ENCODE measurements around the gene ALOX5AP. TPM values are rescaled to one million over a fixed set of nuclear protein-coding genes. Genes with fewer than 3 reads are reported as not detected.

ALOX5AP gene
- total RNA-seq, 1 experiment from 2014 or later = not detected

- peak; percentile 73 for ATAC-seq
- Histone ChIP-seq H3K9ac (ENCODE audit: low read length) (no peak overlapping the region), H3K4me1 (ENCODE audit: insufficient read depth, low read length) (peaks cover 38% of the 10 kb centered on the region), H3K9me3 (ENCODE audit: low read length) (no peaks in the 10 kb centered on the region), H3K36me3 (ENCODE audit: low read depth, low read length) (no peaks in the 10 kb centered on the region), H3K4me2 (ENCODE audit: low read length) (peak overlapping the region; percentile 80), H2AFZ (ENCODE audit: low read length) (peak overlapping the region; percentile 39; the same call in 1 of the 2 replicates), H3K4me3 (ENCODE audit: low read length) (peak overlapping the region; percentile 45; the same call in 1 of the 2 replicates), H4K20me1 (ENCODE audit: low read length) (no peaks in the 10 kb centered on the region), H3F3A (ENCODE audit: low read length, unreplicated experiment) (peaks cover 4% of the 10 kb centered on the region), H3K79me2 (ENCODE audit: low read length) (no peaks in the 10 kb centered on the region), H3K27ac (ENCODE audit: low read length) (peak overlapping the region; percentile 72), H3K9me2 (replicated peaks; ENCODE audit: low read length) (no peaks in the 10 kb centered on the region), H3K27me3 (ENCODE audit: low read length) (no peaks in the 10 kb centered on the region)
- BruUV-seq (replicated peaks) = no TSS peak
- intact Hi-C loops (cut with micrococcal nuclease) = loop anchor here (1.0 to 5.0 kb wide), 3 partner anchors 21 to 127 kb away; no protein-coding TSS in a partner anchor
- TF ChIP-seq EZH2 (IDR thresholded peaks at IDR 0.05; ENCODE audit: low read length, unreplicated experiment) = no peak
- no peak for TF ChIP-seq EZH2phosphoT487 (IDR thresholded peaks at IDR 0.05; ENCODE audit: borderline replicate concordance, low read length)
- POLR2A ChIA-PET (ENCODE audit: unreplicated experiment) = interaction anchor here (0.6 kb wide), 1 partner anchor 16 kb away, joined by 6 read pairs; no protein-coding TSS in a partner anchor
- CTCF ChIA-PET = interaction anchor here (0.5 to 0.7 kb wide), 4 partner anchors 17 to 610 kb away, joined by 3 to 4 read pairs (median 3); no protein-coding TSS in a partner anchor
- DNase-seq = peak; percentile 94
Measured at GRCh38 chr13:30739761-30740642, 4.7 kb downstream of the ALOX5AP start.

GRCh38 chr13:30742901-30743300, 7.6 kb downstream of the ALOX5AP start:
- Histone ChIP-seq H3K4me3 (ENCODE audit: low read length) (no peak overlapping the region), H3K36me3 (ENCODE audit: low read depth, low read length) (no peaks in the 10 kb centered on the region), H3K9me3 (ENCODE audit: low read length) (no peaks in the 10 kb centered on the region), H3K9me2 (replicated peaks; ENCODE audit: low read length) (no peaks in the 10 kb centered on the region), H4K20me1 (ENCODE audit: low read length) (no peaks in the 10 kb centered on the region), H2AFZ (ENCODE audit: low read length) (no peak overlapping the region), H3F3A (ENCODE audit: low read length, unreplicated experiment) (peaks cover 4% of the 10 kb centered on the region), H3K27ac (ENCODE audit: low read length) (peak overlapping the region; percentile 60), H3K4me2 (ENCODE audit: low read length) (peak overlapping the region; percentile 18), H3K4me1 (ENCODE audit: insufficient read depth, low read length) (peaks cover 37% of the 10 kb centered on the region), H3K79me2 (ENCODE audit: low read length) (no peaks in the 10 kb centered on the region), H3K27me3 (ENCODE audit: low read length) (no peaks in the 10 kb centered on the region), H3K9ac (ENCODE audit: low read length) (no peak overlapping the region)
- no peak for ATAC-seq
- no peak for TF ChIP-seq CTCF (conservative IDR thresholded peaks at IDR 0.05; ENCODE audit: low read depth, low read length)
- CTCF ChIA-PET = no interaction called here
- intact Hi-C loops (cut with micrococcal nuclease) = loop anchor here (2.0 to 5.0 kb wide), 3 partner anchors 50 to 124 kb away; no protein-coding TSS in a partner anchor
- POLR2A ChIA-PET (ENCODE audit: unreplicated experiment) = no interaction called here
- BruUV-seq (replicated peaks) = no TSS peak
- no peak for DNase-seq

GRCh38 chr13:30743319-30744055, 8.1 kb downstream of the ALOX5AP start:
- Histone ChIP-seq H3K4me2 (ENCODE audit: low read length) (peak overlapping the region; percentile 56), H2AFZ (ENCODE audit: low read length) (no peak overlapping the region)
- POLR2A ChIA-PET (ENCODE audit: unreplicated experiment) = no interaction called here

More at GRCh38 chr13:30743319-30744055, 8.1 kb downstream of the ALOX5AP start:
- intact Hi-C loops (cut with micrococcal nuclease) = loop anchor here (2.0 to 5.0 kb wide), 3 partner anchors 49 to 124 kb away; no protein-coding TSS in a partner anchor
- Histone ChIP-seq H3K36me3 (ENCODE audit: low read depth, low read length) (no peaks in the 10 kb centered on the region), H3F3A (ENCODE audit: low read length, unreplicated experiment) (peaks cover 4% of the 10 kb centered on the region), H3K9ac (ENCODE audit: low read length) (no peak overlapping the region), H3K27me3 (ENCODE audit: low read length) (no peaks in the 10 kb centered on the region), H3K9me2 (replicated peaks; ENCODE audit: low read length) (no peaks in the 10 kb centered on the region), H4K20me1 (ENCODE audit: low read length) (no peaks in the 10 kb centered on the region), H3K4me1 (ENCODE audit: insufficient read depth, low read length) (peaks cover 37% of the 10 kb centered on the region), H3K9me3 (ENCODE audit: low read length) (no peaks in the 10 kb centered on the region), H3K79me2 (ENCODE audit: low read length) (no peaks in the 10 kb centered on the region), H3K4me3 (ENCODE audit: low read length) (no peak overlapping the region), H3K27ac (ENCODE audit: low read length) (peak overlapping the region; percentile 60)
- ATAC-seq (peak; percentile 82), DNase-seq (peak; percentile 93)
- TF ChIP-seq EZH2 (IDR thresholded peaks at IDR 0.05; ENCODE audit: low read length, unreplicated experiment) (no peak), CTCF (conservative IDR thresholded peaks at IDR 0.05; ENCODE audit: low read depth, low read length) (no peak), EZH2phosphoT487 (IDR thresholded peaks at IDR 0.05; ENCODE audit: borderline replicate concordance, low read length) (no peak)
- CTCF ChIA-PET = no interaction called here
- BruUV-seq (replicated peaks) = no TSS peak

All from PC-3 (cell line).